NCI-H82 (cell line): ENCODE results near the gene B3GAT1.
"Not testable (repeated sequence)": the region's sequence is repeated elsewhere in the genome, so short reads cannot be mapped to it uniquely, and the experiment has no call there.

ENCODE experiments used
- DNase-seq: peaks from one replicate; lab custom pipeline; 2025; lab: John Stamatoyannopoulos, UW

B3GAT1 gene

GRCh38 chr11:134412203-134413042 is at the start of gene B3GAT1:
TSS of gene B3GAT1 (minus strand) at chr11:134412242. CDS start at chr11:134387659, 24,583 bp downstream.
- no peak for DNase-seq

GRCh38 chr11:134461621-134462020 is 49.6 kb upstream of the B3GAT1 start:
- no peak for DNase-seq

- no peak for DNase-seq
These were observed 48.8 kb upstream of the B3GAT1 start for GRCh38 chr11:134460881-134461280.

GRCh38 chr11:134460062-134460561 is 48.1 kb upstream of the B3GAT1 start:
- no peak for DNase-seq

- no peak for DNase-seq
These were observed 47.4 kb upstream of the B3GAT1 start for GRCh38 chr11:134459246-134460061.

- DNase-seq: not testable (repeated sequence)
These were observed 45.5 kb upstream of the B3GAT1 start for GRCh38 chr11:134457411-134458007.

GRCh38 chr11:134455516-134455915 is 43.5 kb upstream of the B3GAT1 start:
- no peak for DNase-seq

GRCh38 chr11:134454146-134454690 is 42.2 kb upstream of the B3GAT1 start:
- DNase-seq: no peak

- DNase-seq: no peak
These were observed 41.4 kb upstream of the B3GAT1 start for GRCh38 chr11:134453441-134453840.

GRCh38 chr11:134452838-134453155 is 40.8 kb upstream of the B3GAT1 start:
- DNase-seq: no peak

- no peak for DNase-seq
These were observed 40.2 kb upstream of the B3GAT1 start for GRCh38 chr11:134452026-134452837.

GRCh38 chr11:134450186-134450585 is 38.1 kb upstream of the B3GAT1 start:
- DNase-seq: no peak

- no peak for DNase-seq
These were observed 37.7 kb upstream of the B3GAT1 start for GRCh38 chr11:134449713-134450112.

- DNase-seq: no peak
These were observed 37.0 kb upstream of the B3GAT1 start for GRCh38 chr11:134449051-134449450.

GRCh38 chr11:134447696-134448095 is 35.7 kb upstream of the B3GAT1 start:
- DNase-seq: no peak

- no peak for DNase-seq
These were observed 33.7 kb upstream of the B3GAT1 start for GRCh38 chr11:134445601-134446325.

GRCh38 chr11:134444160-134445108 is 32.4 kb upstream of the B3GAT1 start:
- DNase-seq: not testable (repeated sequence)

- no peak for DNase-seq
These were observed 31.2 kb upstream of the B3GAT1 start for GRCh38 chr11:134443246-134443645.

GRCh38 chr11:134442246-134442645 is 30.2 kb upstream of the B3GAT1 start:
- no peak for DNase-seq

- no peak for DNase-seq
These were observed 29.7 kb upstream of the B3GAT1 start for GRCh38 chr11:134441706-134442105.
